K562 (cell line): Measurements from ENCODE around the gene NRP2. TPM values are rescaled to one million over a fixed set of nuclear protein-coding genes. Genes with fewer than 3 reads are reported as not detected.

Experiments
- ATAC-seq: fragments of 200-7000 bp; cut with Tn5 transposase; 3 replicates; pipeline ENCODE4 v1.9.1; 2020; ENCODE audit warnings: moderate library complexity
- BruUV-seq: library from RNA; stranded (reverse); fragments of 400-500 nt; replicated peaks from 2 replicates; lab custom pipeline; 2021; lab: Mats Ljungman, UMichigan
- CTCF ChIA-PET: fragments of 300-600 bp; formaldehyde crosslinking; extraction: SDS; loops from one replicate; lab custom pipeline; 2021; ENCODE audit warnings: low intra/inter-chr PET ratio; lab: Yijun Ruan, JAX
- POLR2A ChIA-PET: fragments of 300-600, 350-650 bp; sonication (Branson Sonifier 250); formaldehyde crosslinking; extraction: SDS; loops from one replicate; lab custom pipeline; 2021; ENCODE audit warnings: antibody characterized with exemption, inconsistent platforms; lab: Yijun Ruan, JAX
- DNase-seq, 4 experiments: peaks; one replicate each; pipeline versions ENCODE4 v3.0.0 to v3.0.0-alpha.2; 2011 to 2018; ENCODE audit warnings: low spot score in 3 of 4, mixed read lengths in 3 of 4; ENCODE audit errors: extremely low read depth in 1 of 4
- FAIRE-seq: peaks from 2 replicates; lab custom pipeline; 2011; peaks lifted over from hg19 to GRCh38; lab: Jason Lieb, UNC
- H2AFZ ChIP-seq: 2 replicates; pipeline ENCODE4 v1.6.0; 2011; ENCODE audit warnings: low read depth, low read length, control low read depth, inconsistent platforms
- H3K27ac ChIP-seq: fragments of 200-600 bp; 3 replicates; pipeline ENCODE4 v1.8.0; 2011; ENCODE audit warnings: low read depth, mild to moderate bottlenecking, control low read depth, inconsistent platforms, low read length, moderate library complexity, mixed read lengths; ENCODE audit errors: extremely low read depth
- H3K27me3 ChIP-seq, 2 experiments: fragments of 300-600 bp in 1 of 2; 2 replicates in 1 of 2; 3 replicates in 1 of 2; pipeline versions ENCODE4 v1.6.0 to v1.8.0; 2011; ENCODE audit warnings: inconsistent platforms in 2 of 2, low read length in 2 of 2, mild to moderate bottlenecking in 1 of 2, mixed read lengths in 1 of 2, moderate library complexity in 1 of 2; ENCODE audit not compliant: control insufficient read depth in 2 of 2, insufficient read depth in 2 of 2
- H3K36me3 ChIP-seq: fragments of 300-600 bp; 3 replicates; pipeline ENCODE4 v1.8.0; 2011; ENCODE audit warnings: mild to moderate bottlenecking, low read length, inconsistent platforms; ENCODE audit not compliant: control insufficient read depth, insufficient read depth
- H3K4me1 ChIP-seq, 2 experiments: fragments of 200-600 bp in 1 of 2; replicated peaks in 1 of 2; 2 replicates in 1 of 2; 3 replicates in 1 of 2; pipeline versions ENCODE4 v1.5.1 to v1.8.0; 2011; ENCODE audit warnings: inconsistent platforms in 2 of 2, low read length in 2 of 2, mild to moderate bottlenecking in 1 of 2, mixed read lengths in 1 of 2, moderate library complexity in 1 of 2; ENCODE audit not compliant: control insufficient read depth in 2 of 2, insufficient read depth in 2 of 2
- H3K4me2 ChIP-seq: 2 replicates; pipeline ENCODE4 v1.6.1; 2011; ENCODE audit warnings: low read length, control low read depth, inconsistent platforms, mixed read lengths; ENCODE audit not compliant: insufficient read depth
- H3K4me3 ChIP-seq: fragments of 200-600 bp; sonication (generic), shearing (Covaris generic); 2 replicates; pipeline ENCODE4 v1.5.1; 2016; ENCODE audit warnings: control low read depth, inconsistent platforms
- H3K79me2 ChIP-seq: fragments of 200-600 bp; 3 replicates; pipeline ENCODE4 v1.8.0; 2011; ENCODE audit warnings: low read length, inconsistent platforms; ENCODE audit not compliant: control insufficient read depth, insufficient read depth
- H3K9ac ChIP-seq, 2 experiments: 2 replicates each; pipeline versions ENCODE4 v1.6.0 to v1.6.1; 2011; ENCODE audit warnings: low read depth in 2 of 2, low read length in 2 of 2, control low read depth in 1 of 2, inconsistent platforms in 1 of 2, mild to moderate bottlenecking in 1 of 2, mixed read lengths in 1 of 2; ENCODE audit not compliant: insufficient read depth in 1 of 2
- H3K9me1 ChIP-seq: one replicate; pipeline ENCODE4 v1.6.0; 2011; ENCODE audit warnings: inconsistent platforms, mild to moderate bottlenecking, low read length, moderate library complexity; ENCODE audit not compliant: control insufficient read depth, insufficient read depth
- H3K9me3 ChIP-seq: replicated peaks from 2 replicates; pipeline ENCODE4 v1.5.1; 2011; ENCODE audit warnings: low read depth, low read length, inconsistent platforms; ENCODE audit not compliant: control insufficient read depth, insufficient read depth
- H4K20me1 ChIP-seq: replicated peaks from 2 replicates; pipeline ENCODE4 v1.6.1; 2011; ENCODE audit warnings: low read length, inconsistent platforms, mixed read lengths; ENCODE audit not compliant: control insufficient read depth, insufficient read depth
- GTF2B ChIP-seq: IDR thresholded peaks from 2 replicates; pipeline ENCODE4 v1.6.1; 2011; ENCODE audit not compliant: insufficient read length; ENCODE audit errors: extremely low read depth
- NRF1 ChIP-seq, 2 experiments: fragments of 450-650 bp; IDR thresholded peaks in 1 of 2; conservative IDR thresholded peaks in 1 of 2; 2 replicates each; pipeline ENCODE4 v1.6.1; 2014; ENCODE audit warnings: mild to moderate bottlenecking in 2 of 2
- POLR2A ChIP-seq: fragments of 450-650 bp; conservative IDR thresholded peaks from 2 replicates; pipeline ENCODE4 v1.6.1; 2016
- RBM15 ChIP-seq: fragments of 200-400 bp; formaldehyde crosslinking; IDR thresholded peaks from 2 replicates; pipeline ENCODE4 v1.6.1; 2018; ENCODE audit warnings: mild to moderate bottlenecking, low read length, moderate library complexity; ENCODE audit not compliant: insufficient read depth
- RNF2 ChIP-seq: sonication (generic); IDR thresholded peaks from 2 replicates; pipeline ENCODE4 v1.6.1; 2016
- TAF9B ChIP-seq: fragments of 450-650 bp; IDR thresholded peaks from 2 replicates; pipeline ENCODE4 v1.6.1; 2018; ENCODE audit warnings: mild to moderate bottlenecking; ENCODE audit not compliant: partially characterized antibody
- TGIF2 ChIP-seq: sonication (generic); formaldehyde crosslinking; IDR thresholded peaks from 2 replicates; pipeline ENCODE4 v1.8.1; 2022; ENCODE audit warnings: mild to moderate bottlenecking, missing genetic modification reagents, moderate library complexity
- ZNF408 ChIP-seq: fragments of 250-450 bp; sonication (Bioruptor Pico); IDR thresholded peaks from 2 replicates; pipeline ENCODE4 v1.4.0; 2020; ENCODE audit warnings: low read depth, mild to moderate bottlenecking, moderate library complexity
- WGBS: fragments of 100-300 bp; shearing (Covaris generic); methylation state at CpG from one replicate; pipeline ENCODE4 v1.1.6; 2016; ENCODE audit warnings: low coverage, mixed read lengths; ENCODE audit not compliant: insufficient coverage; ENCODE audit errors: missing lambda C conversion rate; 5-methylcytosine and 5-hydroxymethylcytosine counted together
- in situ Hi-C: fragments of 300-500 bp; cut with MboI; formaldehyde crosslinking; loops from 4 replicates; pipeline ENCODE4 v1.15.0; 2018; ENCODE audit warnings: inconsistent platforms, mixed read lengths
- intact Hi-C: fragments of 100-400 bp; cut with micrococcal nuclease; formaldehyde crosslinking; loops from 2 replicates; pipeline ENCODE4 v1.14.2; 2022
- polyA plus RNA-seq, 8 experiments: library from polyadenylated mRNA; depleted of rRNA in 4 of 8; stranded (reverse) in 5 of 8; unstranded in 3 of 8; fragments of >200 nt; fragmentation: Nextera tagmentation in 2 of 8; fragmentation: Illumina TruSeq in 1 of 8; extraction: Ambion mirVana in 2 of 8; extraction: Trizol in 1 of 8; gene quantifications; 2 replicates each; pipeline versions ENCODE4 v1.2.1 to v1.2.3, GENCODE V29; 2011 to 2014; ENCODE audit warnings: inconsistent platforms in 1 of 8, missing spikeins in 1 of 8
- total RNA-seq, 7 experiments: library from RNA; depleted of rRNA in 6 of 7; stranded (reverse); fragments of >200 nt in 6 of 7; fragmentation: Illumina TruSeq in 2 of 7; extraction: Trizol in 2 of 7; gene quantifications; 2 replicates each; pipeline versions ENCODE4 v1.2.1 to v1.2.3, GENCODE V29; 2011 to 2021; ENCODE audit warnings: low replicate concordance in 1 of 7
- TF ChIP-seq, protein P1 (sequence below): fragments of 450-650 bp; formaldehyde crosslinking; IDR thresholded peaks from 2 replicates; pipeline ENCODE4 v1.4.0; 2022; ENCODE audit warnings: missing genetic modification characterization
- TF ChIP-seq, protein P2 (sequence below): fragments of 450-650 bp; IDR thresholded peaks from 2 replicates; pipeline ENCODE4 v1.6.1; 2016; ENCODE audit warnings: low read depth
- TF ChIP-seq, protein P3 (sequence below): fragments of 250-450 bp; sonication (Bioruptor Pico); IDR thresholded peaks from 2 replicates; pipeline ENCODE4 v1.9.0; 2021; ENCODE audit warnings: mild to moderate bottlenecking, inconsistent platforms

NRP2 gene
- total and polyA plus RNA-seq, 9 of the 15 experiments (the other 6 are each of a cell fraction or from before 2014, with no cell fraction given) = 0.05 to 0.31 (median 0.15) TPM; not detected in 5

DNA sequence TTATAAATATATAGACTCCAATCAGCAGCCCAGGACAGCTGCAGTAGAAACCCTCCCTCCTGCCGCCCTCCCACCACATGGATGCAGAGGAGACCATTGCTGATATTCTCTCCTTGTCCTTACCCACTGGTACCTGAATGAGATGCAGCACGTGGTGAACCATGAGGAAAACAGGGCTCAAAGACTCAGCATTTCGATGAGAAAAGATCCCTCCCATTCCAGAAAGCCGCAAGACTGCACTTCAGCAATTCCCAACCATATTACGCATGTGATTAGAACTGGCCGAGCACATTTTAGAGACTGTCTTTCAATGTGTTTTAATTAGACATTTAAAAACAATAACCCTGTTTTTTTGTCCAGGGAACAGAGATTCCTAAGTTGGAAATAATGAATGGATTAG is 125.5 kb downstream of the NRP2 start:
- H3K27ac ChIP-seq = no peak overlapping the region
- in situ Hi-C loops = no loop called here
- H3K27me3 ChIP-seq = peaks cover 2 to 30% of the 10 kb centered on the region in 2 experiments; a peak in 3 of 5 replicates
- H4K20me1 ChIP-seq = no peaks in the 10 kb centered on the region
- CTCF ChIA-PET = no interaction called here
- no peak overlapping the region for H3K4me2 ChIP-seq
- no TSS peak for BruUV-seq
- no peak overlapping the region for H2AFZ ChIP-seq
- H3K9me3 ChIP-seq = no peaks in the 10 kb centered on the region
- no peak overlapping the region for H3K4me3 ChIP-seq
- FAIRE-seq (no peak), DNase-seq (no peak), ATAC-seq (no peak)
- no peak overlapping the region for H3K9ac ChIP-seq
- WGBS = 2% methylated on average over 6 of the region's 6 CpGs
- H3K4me1 ChIP-seq = no peaks in the 10 kb centered on the region
- H3K9me1 ChIP-seq = no peaks in the 10 kb centered on the region
- intact Hi-C loops = no loop called here
- H3K79me2 ChIP-seq = no peaks in the 10 kb centered on the region
- H3K36me3 ChIP-seq = no peaks in the 10 kb centered on the region
- POLR2A ChIA-PET = no interaction called here
- TF ChIP-seq, protein P1, sequence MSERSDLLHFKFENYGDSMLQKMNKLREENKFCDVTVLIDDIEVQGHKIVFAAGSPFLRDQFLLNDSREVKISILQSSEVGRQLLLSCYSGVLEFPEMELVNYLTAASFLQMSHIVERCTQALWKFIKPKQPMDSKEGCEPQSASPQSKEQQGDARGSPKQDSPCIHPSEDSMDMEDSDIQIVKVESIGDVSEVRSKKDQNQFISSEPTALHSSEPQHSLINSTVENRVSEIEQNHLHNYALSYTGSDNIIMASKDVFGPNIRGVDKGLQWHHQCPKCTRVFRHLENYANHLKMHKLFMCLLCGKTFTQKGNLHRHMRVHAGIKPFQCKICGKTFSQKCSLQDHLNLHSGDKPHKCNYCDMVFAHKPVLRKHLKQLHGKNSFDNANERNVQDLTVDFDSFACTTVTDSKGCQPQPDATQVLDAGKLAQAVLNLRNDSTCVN (CRISPR knock-in tag) = no peak
- TF ChIP-seq GTF2B (no peak), NRF1 (conservative IDR thresholded peaks at IDR 0.05 in 1 of 2, IDR thresholded peaks at IDR 0.05 in 1 of 2) (no peak), RNF2 (no peak), RBM15 (no peak), TAF9B (no peak), POLR2A (no peak), ZNF408 (CRISPR knock-in tag) (no peak), TGIF2 (CRISPR knock-in tag) (no peak)
- TF ChIP-seq, protein P2, sequence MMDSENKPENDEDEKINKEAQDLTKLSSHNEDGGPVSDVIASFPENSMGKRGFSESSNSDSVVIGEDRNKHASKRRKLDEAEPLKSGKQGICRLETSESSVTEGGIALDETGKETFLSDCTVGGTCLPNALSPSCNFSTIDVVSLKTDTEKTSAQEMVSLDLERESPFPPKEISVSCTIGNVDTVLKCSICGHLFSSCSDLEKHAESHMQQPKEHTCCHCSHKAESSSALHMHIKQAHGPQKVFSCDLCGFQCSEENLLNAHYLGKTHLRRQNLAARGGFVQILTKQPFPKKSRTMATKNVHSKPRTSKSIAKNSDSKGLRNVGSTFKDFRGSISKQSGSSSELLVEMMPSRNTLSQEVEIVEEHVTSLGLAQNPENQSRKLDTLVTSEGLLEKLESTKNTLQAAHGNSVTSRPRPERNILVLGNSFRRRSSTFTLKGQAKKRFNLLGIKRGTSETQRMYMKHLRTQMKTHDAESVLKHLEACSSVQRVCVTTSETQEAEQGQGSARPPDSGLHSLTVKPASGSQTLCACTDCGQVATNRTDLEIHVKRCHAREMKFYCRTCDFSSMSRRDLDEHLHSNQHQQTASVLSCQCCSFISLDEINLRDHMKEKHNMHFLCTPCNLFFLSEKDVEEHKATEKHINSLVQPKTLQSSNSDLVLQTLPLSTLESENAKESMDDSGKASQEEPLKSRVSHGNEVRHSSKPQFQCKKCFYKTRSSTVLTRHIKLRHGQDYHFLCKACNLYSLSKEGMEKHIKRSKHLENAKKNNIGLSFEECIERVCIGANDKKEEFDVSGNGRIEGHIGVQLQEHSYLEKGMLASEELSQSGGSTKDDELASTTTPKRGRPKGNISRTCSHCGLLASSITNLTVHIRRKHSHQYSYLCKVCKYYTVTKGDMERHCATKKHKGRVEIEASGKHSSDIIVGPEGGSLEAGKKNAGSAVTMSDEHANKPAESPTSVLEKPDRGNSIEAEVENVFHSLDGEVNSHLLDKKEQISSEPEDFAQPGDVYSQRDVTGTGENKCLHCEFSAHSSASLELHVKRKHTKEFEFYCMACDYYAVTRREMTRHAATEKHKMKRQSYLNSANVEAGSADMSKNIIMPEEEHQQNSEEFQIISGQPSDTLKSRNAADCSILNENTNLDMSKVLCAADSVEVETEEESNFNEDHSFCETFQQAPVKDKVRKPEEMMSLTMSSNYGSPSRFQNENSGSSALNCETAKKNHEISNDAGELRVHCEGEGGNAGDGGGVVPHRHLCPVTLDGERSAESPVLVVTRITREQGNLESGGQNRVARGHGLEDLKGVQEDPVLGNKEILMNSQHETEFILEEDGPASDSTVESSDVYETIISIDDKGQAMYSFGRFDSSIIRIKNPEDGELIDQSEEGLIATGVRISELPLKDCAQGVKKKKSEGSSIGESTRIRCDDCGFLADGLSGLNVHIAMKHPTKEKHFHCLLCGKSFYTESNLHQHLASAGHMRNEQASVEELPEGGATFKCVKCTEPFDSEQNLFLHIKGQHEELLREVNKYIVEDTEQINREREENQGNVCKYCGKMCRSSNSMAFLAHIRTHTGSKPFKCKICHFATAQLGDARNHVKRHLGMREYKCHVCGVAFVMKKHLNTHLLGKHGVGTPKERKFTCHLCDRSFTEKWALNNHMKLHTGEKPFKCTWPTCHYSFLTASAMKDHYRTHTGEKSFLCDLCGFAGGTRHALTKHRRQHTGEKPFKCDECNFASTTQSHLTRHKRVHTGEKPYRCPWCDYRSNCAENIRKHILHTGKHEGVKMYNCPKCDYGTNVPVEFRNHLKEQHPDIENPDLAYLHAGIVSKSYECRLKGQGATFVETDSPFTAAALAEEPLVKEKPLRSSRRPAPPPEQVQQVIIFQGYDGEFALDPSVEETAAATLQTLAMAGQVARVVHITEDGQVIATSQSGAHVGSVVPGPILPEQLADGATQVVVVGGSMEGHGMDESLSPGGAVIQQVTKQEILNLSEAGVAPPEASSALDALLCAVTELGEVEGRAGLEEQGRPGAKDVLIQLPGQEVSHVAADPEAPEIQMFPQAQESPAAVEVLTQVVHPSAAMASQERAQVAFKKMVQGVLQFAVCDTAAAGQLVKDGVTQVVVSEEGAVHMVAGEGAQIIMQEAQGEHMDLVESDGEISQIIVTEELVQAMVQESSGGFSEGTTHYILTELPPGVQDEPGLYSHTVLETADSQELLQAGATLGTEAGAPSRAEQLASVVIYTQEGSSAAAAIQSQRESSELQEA = no peak
- TF ChIP-seq, protein P3, sequence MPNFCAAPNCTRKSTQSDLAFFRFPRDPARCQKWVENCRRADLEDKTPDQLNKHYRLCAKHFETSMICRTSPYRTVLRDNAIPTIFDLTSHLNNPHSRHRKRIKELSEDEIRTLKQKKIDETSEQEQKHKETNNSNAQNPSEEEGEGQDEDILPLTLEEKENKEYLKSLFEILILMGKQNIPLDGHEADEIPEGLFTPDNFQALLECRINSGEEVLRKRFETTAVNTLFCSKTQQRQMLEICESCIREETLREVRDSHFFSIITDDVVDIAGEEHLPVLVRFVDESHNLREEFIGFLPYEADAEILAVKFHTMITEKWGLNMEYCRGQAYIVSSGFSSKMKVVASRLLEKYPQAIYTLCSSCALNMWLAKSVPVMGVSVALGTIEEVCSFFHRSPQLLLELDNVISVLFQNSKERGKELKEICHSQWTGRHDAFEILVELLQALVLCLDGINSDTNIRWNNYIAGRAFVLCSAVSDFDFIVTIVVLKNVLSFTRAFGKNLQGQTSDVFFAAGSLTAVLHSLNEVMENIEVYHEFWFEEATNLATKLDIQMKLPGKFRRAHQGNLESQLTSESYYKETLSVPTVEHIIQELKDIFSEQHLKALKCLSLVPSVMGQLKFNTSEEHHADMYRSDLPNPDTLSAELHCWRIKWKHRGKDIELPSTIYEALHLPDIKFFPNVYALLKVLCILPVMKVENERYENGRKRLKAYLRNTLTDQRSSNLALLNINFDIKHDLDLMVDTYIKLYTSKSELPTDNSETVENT (CRISPR knock-in tag) = no peak
